Esophagus muscularis mucosa (tissue), 4 donors: ENCODE results near the gene KCTD16. TPM values are rescaled to one million over a fixed set of nuclear protein-coding genes. Genes with fewer than 3 reads are reported as not detected.

Experiments used
- DNase-seq: peaks from one replicate; pipeline ENCODE4 v3.0.0-alpha.2; 2017; ENCODE audit errors: extremely low spot score
- H3K27ac ChIP-seq, 4 donors: fragments of 200-600 bp; sonication (generic); replicated peaks in 1 of 4; 1 replicate in 3 of 4; 2 replicates in 1 of 4; pipeline ENCODE4 v1.5.1; 2016 to 2019; ENCODE audit warnings: mild to moderate bottlenecking in 1 of 4
- H3K27me3 ChIP-seq, 4 donors: fragments of 200-600 bp; sonication (generic); one replicate each; pipeline versions ENCODE4 v1.5.1 to v1.6.0; 2016 to 2019
- H3K36me3 ChIP-seq, 4 donors: fragments of 200-600 bp; sonication (generic); one replicate each; pipeline ENCODE4 v1.5.1; 2016 to 2019
- H3K4me1 ChIP-seq, 4 donors: fragments of 200-600 bp; sonication (generic); one replicate each; pipeline ENCODE4 v1.5.1; 2016 to 2019
- H3K4me3 ChIP-seq, 4 donors: fragments of 200-600 bp; sonication (generic); 1 replicate in 2 of 4; 2 replicates in 2 of 4; pipeline ENCODE4 v1.5.1; 2016 to 2019; ENCODE audit warnings: mild to moderate bottlenecking in 4 of 4, moderate library complexity in 1 of 4
- H3K9me3 ChIP-seq, 4 donors: fragments of 200-600 bp; sonication (generic); 1 replicate in 3 of 4; 2 replicates in 1 of 4; pipeline ENCODE4 v1.5.1; 2016 to 2019
- EP300 ChIP-seq: sonication (generic); formaldehyde crosslinking; IDR thresholded peaks from one replicate; pipeline ENCODE4 v1.6.1; 2017; ENCODE audit warnings: antibody characterized with exemption
- POLR2A ChIP-seq: fragments of 450-650 bp; IDR thresholded peaks from one replicate; pipeline ENCODE4 v1.6.1; 2017; ENCODE audit warnings: antibody characterized with exemption, moderate library complexity, mild to moderate bottlenecking, low read depth
- POLR2AphosphoS5 ChIP-seq, 2 donors: sonication (generic); formaldehyde crosslinking; IDR thresholded peaks; one replicate each; pipeline ENCODE4 v1.6.1; 2017; ENCODE audit warnings: antibody characterized with exemption in 2 of 2
- WGBS: methylation state at CpG from one replicate; pipeline ENCODE4 v1.1.5; 2018; 5-methylcytosine and 5-hydroxymethylcytosine counted together
- intact Hi-C: fragments of 100-400 bp; cut with DNase I; formaldehyde crosslinking; loops from one replicate; pipeline ENCODE4 v1.15.1; 2023
- total RNA-seq, 4 donors: library from RNA; depleted of rRNA; stranded (reverse); fragments of >200 nt; gene quantifications; one replicate each; pipeline versions ENCODE4 v1.1.0 to v1.2.1, GENCODE V29; 2016
- TF ChIP-seq, protein P1 (sequence below), 3 experiments: fragments of 200-600 bp in 2 of 3; fragments of 450-650 bp in 1 of 3; sonication (generic) in 2 of 3; IDR thresholded peaks; one replicate each; pipeline ENCODE4 v1.5.1; 2017 to 2019; ENCODE audit warnings: antibody characterized with exemption in 3 of 3, mild to moderate bottlenecking in 2 of 3, moderate library complexity in 1 of 3

KCTD16 gene
- total RNA-seq, 4 donors from 2014 or later = under 0.01 to 0.11 (median under 0.01) TPM; not detected in 1

GRCh38 chr5:144133050-144133633 is 37.5 kb upstream of the KCTD16 start:
- H3K27me3 ChIP-seq = no peaks in the 10 kb centered on the region
- no peaks in the 10 kb centered on the region for H3K4me1 ChIP-seq
- H3K4me3 ChIP-seq = no peak overlapping the region
- H3K9me3 ChIP-seq = no peaks in the 10 kb centered on the region
- DNase-seq = no peak
- TF ChIP-seq EP300 = no peak
- TF ChIP-seq, protein P1, sequence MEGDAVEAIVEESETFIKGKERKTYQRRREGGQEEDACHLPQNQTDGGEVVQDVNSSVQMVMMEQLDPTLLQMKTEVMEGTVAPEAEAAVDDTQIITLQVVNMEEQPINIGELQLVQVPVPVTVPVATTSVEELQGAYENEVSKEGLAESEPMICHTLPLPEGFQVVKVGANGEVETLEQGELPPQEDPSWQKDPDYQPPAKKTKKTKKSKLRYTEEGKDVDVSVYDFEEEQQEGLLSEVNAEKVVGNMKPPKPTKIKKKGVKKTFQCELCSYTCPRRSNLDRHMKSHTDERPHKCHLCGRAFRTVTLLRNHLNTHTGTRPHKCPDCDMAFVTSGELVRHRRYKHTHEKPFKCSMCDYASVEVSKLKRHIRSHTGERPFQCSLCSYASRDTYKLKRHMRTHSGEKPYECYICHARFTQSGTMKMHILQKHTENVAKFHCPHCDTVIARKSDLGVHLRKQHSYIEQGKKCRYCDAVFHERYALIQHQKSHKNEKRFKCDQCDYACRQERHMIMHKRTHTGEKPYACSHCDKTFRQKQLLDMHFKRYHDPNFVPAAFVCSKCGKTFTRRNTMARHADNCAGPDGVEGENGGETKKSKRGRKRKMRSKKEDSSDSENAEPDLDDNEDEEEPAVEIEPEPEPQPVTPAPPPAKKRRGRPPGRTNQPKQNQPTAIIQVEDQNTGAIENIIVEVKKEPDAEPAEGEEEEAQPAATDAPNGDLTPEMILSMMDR (IDR thresholded peaks at IDR 0.05) = no peak
- TF ChIP-seq POLR2A = no peak
- TF ChIP-seq POLR2AphosphoS5 (IDR thresholded peaks at IDR 0.05) = no peak
- no peaks in the 10 kb centered on the region for H3K36me3 ChIP-seq
- H3K27ac ChIP-seq = no peak overlapping the region
- 96% methylated on average over 4 of the region's 4 CpGs for WGBS
- intact Hi-C loops = no loop called here

DNA sequence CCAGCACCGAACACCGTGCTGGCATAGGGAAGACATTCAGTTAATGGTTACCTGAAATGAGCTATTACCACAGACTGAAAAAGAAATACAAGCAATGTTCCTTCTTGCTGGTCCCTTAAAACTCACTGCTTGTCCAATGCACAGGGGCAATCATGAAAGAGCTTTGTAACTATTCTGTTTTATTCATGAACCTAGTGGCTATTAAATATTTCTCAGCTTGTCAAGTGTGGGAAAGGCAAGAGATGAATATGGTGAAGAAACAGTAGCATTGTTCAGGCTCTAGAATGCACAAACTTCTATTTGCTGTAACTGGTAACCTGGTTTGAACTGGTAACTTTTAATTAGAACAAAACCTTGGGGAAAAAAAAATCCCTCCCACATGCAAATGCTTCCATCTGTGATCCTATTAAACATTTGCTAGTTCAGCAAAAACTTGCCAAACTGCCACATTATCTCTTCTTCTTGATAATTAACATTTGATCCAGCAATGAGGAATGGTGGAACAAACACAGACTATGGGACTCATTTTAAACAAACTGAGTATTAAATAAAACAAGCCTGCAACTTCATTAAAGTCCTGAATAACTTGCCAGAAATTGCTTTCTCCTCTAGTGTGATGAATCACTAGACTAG is 36.4 kb upstream of the KCTD16 start:
- TF ChIP-seq, protein P1 (IDR thresholded peaks at IDR 0.05) = no peak
- intact Hi-C loops = no loop called here

GRCh38 chr5:144135113-144135762 is 35.4 kb upstream of the KCTD16 start:
- peaks cover 0 to 4% (median 0%) of the 10 kb centered on the region in 4 donors for H3K4me1 ChIP-seq
- TF ChIP-seq POLR2AphosphoS5 (IDR thresholded peaks at IDR 0.05) (no peak), EP300 (no peak), POLR2A (no peak)
- TF ChIP-seq, protein P1 (IDR thresholded peaks at IDR 0.05) = no peak
- no peaks in the 10 kb centered on the region for H3K27me3 ChIP-seq
- no peak overlapping the region for H3K4me3 ChIP-seq
- no peaks in the 10 kb centered on the region for H3K9me3 ChIP-seq
- DNase-seq = no peak
- 84% methylated on average over 3 of the region's 3 CpGs for WGBS
- intact Hi-C loops = no loop called here
- no peaks in the 10 kb centered on the region for H3K36me3 ChIP-seq
- H3K27ac ChIP-seq = no peak overlapping the region

More for the DNA sequence above, 36.4 kb upstream of the KCTD16 start:
- H3K36me3 ChIP-seq = no peaks in the 10 kb centered on the region
- H3K9me3 ChIP-seq = no peaks in the 10 kb centered on the region
- 100% methylated on average over 2 of the region's 2 CpGs for WGBS
- H3K27me3 ChIP-seq = no peaks in the 10 kb centered on the region
- H3K4me1 ChIP-seq = peaks cover 0 to under 1% (median 0%) of the 10 kb centered on the region in 4 donors
- H3K4me3 ChIP-seq = no peak overlapping the region
- no peak for DNase-seq
- no peak overlapping the region for H3K27ac ChIP-seq

DNA sequence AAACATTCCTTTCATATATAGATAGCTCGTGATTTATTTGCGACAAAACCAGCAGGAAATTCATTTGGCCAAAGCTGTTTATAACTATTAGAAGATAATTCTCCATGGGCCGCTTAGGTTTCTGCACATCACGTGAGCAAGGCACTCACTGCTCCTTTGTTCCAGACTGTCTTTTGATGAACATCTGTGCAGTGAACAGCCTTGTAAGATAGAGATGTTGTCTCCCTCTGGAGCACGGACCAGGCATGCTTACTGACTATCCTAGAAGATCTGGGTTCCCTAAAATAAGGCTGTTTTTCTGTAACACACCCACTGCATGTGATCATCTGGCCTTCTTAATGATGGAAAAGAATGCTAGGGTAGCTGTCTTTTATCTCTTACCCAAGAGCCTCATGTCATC is 31.1 kb upstream of the KCTD16 start:
- Histone ChIP-seq H3K27ac (no peak overlapping the region), H3K4me1 (peaks cover 6 to 9% (median 7%) of the 10 kb centered on the region in 4 donors), H3K4me3 (no peak overlapping the region), H3K9me3 (no peaks in the 10 kb centered on the region), H3K36me3 (no peaks in the 10 kb centered on the region), H3K27me3 (no peaks in the 10 kb centered on the region)
- DNase-seq = no peak
- WGBS = 79% methylated on average over 5 of the region's 5 CpGs
- intact Hi-C loops = no loop called here
- TF ChIP-seq EP300 (no peak), POLR2A (no peak), POLR2AphosphoS5 (IDR thresholded peaks at IDR 0.05) (no peak)
- TF ChIP-seq, protein P1 (IDR thresholded peaks at IDR 0.05) = no peak
